Measurements from ENCODE around the gene B3GAT3. TPM values are rescaled to one million over a fixed set of nuclear protein-coding genes. Genes with fewer than 3 reads are reported as not detected.

Gene B3GAT3
- total RNA-seq, 2 experiments from 2014 or later, result 72.5 to 77.8 TPM

- ChIA-PET POLR2A (interaction anchor here (0.6 to 3.0 kb wide), 13 partner anchors 13 to 307 kb away, joined by 3 to 33 read pairs (median 4); partner anchors contain the start of genes B3GAT3, C11orf98, CSKMT and EML3), CTCF (interaction anchor here (1.0 to 2.5 kb wide), 6 partner anchors 17 to 212 kb away, joined by 3 to 10 read pairs (median 4); partner anchors contain the start of genes ROM1 and TUT1)
Observed at GRCh38 chr11:62574363-62575071, 47.3 kb downstream of the B3GAT3 start.

- ChIA-PET CTCF (interaction anchor here (1.0 to 2.5 kb wide), 5 partner anchors 18 to 213 kb away, joined by 3 to 10 read pairs (median 5); partner anchors contain the start of genes ROM1 and TUT1), POLR2A (interaction anchor here (0.6 to 3.0 kb wide), 15 partner anchors 12 to 308 kb away, joined by 3 to 33 read pairs (median 4); partner anchors contain the start of genes B3GAT3, C11orf98, CSKMT and EML3)
Observed at GRCh38 chr11:62573592-62574362, 48.0 kb downstream of the B3GAT3 start, which contains the start of gene EEF1G. EEF1G (minus strand) TSS chr11:62573891; CDS start chr11:62573842, 49 bp downstream.

- ChIA-PET POLR2A (interaction anchor here (0.6 to 3.0 kb wide), 13 partner anchors 12 to 268 kb away, joined by 3 to 33 read pairs (median 5); partner anchors contain the start of genes B3GAT3, C11orf98, CSKMT and HNRNPUL2), CTCF (interaction anchor here (0.9 to 2.5 kb wide), 6 partner anchors 9 to 213 kb away, joined by 3 to 8 read pairs (median 5); no protein-coding TSS in a partner anchor)
Observed at GRCh38 chr11:62573006-62573591, 48.7 kb downstream of the B3GAT3 start.

GRCh38 chr11:62572431-62572830 lies 49.4 kb downstream of the B3GAT3 start:
- ChIA-PET POLR2A (interaction anchor here (0.5 to 3.0 kb wide), 5 partner anchors 12 to 29 kb away, joined by 3 to 33 read pairs (median 3); partner anchors contain the start of genes MTA2 and TUT1), CTCF (interaction anchor here (0.5 to 2.5 kb wide), 5 partner anchors 8 to 148 kb away, joined by 3 to 8 read pairs (median 5); no protein-coding TSS in a partner anchor)

- POLR2A ChIA-PET, result interaction anchor here (0.6 kb wide), 1 partner anchor 286 kb away, joined by 6 read pairs; no protein-coding TSS in a partner anchor
- CTCF ChIA-PET, result interaction anchor here (2.6 kb wide), 1 partner anchor 12 kb away, joined by 16 read pairs; no protein-coding TSS in a partner anchor
Observed at GRCh38 chr11:62571493-62571892, 50.3 kb downstream of the B3GAT3 start.

GRCh38 chr11:62570903-62571302 lies 50.9 kb downstream of the B3GAT3 start:
- ChIA-PET POLR2A (interaction anchor here (0.6 kb wide), 3 partner anchors 20 to 287 kb away, joined by 3 to 9 read pairs (median 6); partner anchors contain the start of gene TUT1), CTCF (interaction anchor here (2.2 to 2.6 kb wide), 3 partner anchors 11 to 146 kb away, joined by 7 to 16 read pairs (median 9); no protein-coding TSS in a partner anchor)

GRCh38 chr11:62569611-62570010 lies 52.2 kb downstream of the B3GAT3 start:
- CTCF ChIA-PET, result interaction anchor here (2.2 to 2.6 kb wide), 3 partner anchors 10 to 145 kb away, joined by 7 to 16 read pairs (median 9); no protein-coding TSS in a partner anchor
- POLR2A ChIA-PET, result interaction anchor here (1.3 kb wide), 1 partner anchor 8 kb away, joined by 5 read pairs; no protein-coding TSS in a partner anchor

GRCh38 chr11:62567018-62567633 lies 54.7 kb downstream of the B3GAT3 start:
- CTCF ChIA-PET, result interaction anchor here (1.1 to 2.1 kb wide), 3 partner anchors 9 to 25 kb away, joined by 3 to 14 read pairs (median 4); no protein-coding TSS in a partner anchor
- POLR2A ChIA-PET, result interaction anchor here (0.6 to 2.0 kb wide), 2 partner anchors 10 to 154 kb away, joined by 4 to 7 read pairs; no protein-coding TSS in a partner anchor

- POLR2A ChIA-PET, result interaction anchor here (2.0 kb wide), 1 partner anchor 9 kb away, joined by 7 read pairs; no protein-coding TSS in a partner anchor
- CTCF ChIA-PET, result interaction anchor here (0.6 to 2.1 kb wide), 2 partner anchors 22 to 97 kb away, joined by 3 to 14 read pairs; no protein-coding TSS in a partner anchor
Observed at GRCh38 chr11:62566247-62566646, 55.5 kb downstream of the B3GAT3 start.

Other genes starting within 250 kb of the B3GAT3 start
- gene SCGB1A1, start 203.0 kb downstream of the B3GAT3 start, total RNA-seq, result not detected
- 10 to 100 TPM; 70.7 to 75.1 TPM for gene AHNAK, start 75.2 kb downstream of the B3GAT3 start, total RNA-seq
- 1,000 to 10,000 TPM; 1,860 to 1,862 TPM for gene EEF1G, start 48.1 kb downstream of the B3GAT3 start, total RNA-seq
- gene TUT1, start 30.5 kb downstream of the B3GAT3 start, total RNA-seq, result 10 to 100 TPM; 30.9 to 33.0 TPM
- 100 to 1,000 TPM; 214 to 216 TPM for gene MTA2, start 20.1 kb downstream of the B3GAT3 start, total RNA-seq
- 100 to 1,000 TPM; 126 to 131 TPM for gene EML3, start 9.2 kb downstream of the B3GAT3 start, total RNA-seq
- 1 to 10 TPM; 3.0 to 3.2 TPM for gene ROM1, start 8.7 kb downstream of the B3GAT3 start, total RNA-seq
- 100 to 1,000 TPM; 214 to 215 TPM for gene GANAB, start 24.6 kb upstream of the B3GAT3 start, total RNA-seq
- gene INTS5, start 31.3 kb upstream of the B3GAT3 start, total RNA-seq, result 10 to 100 TPM; 43.9 to 44.5 TPM
- 100 to 1,000 TPM; 160 to 172 TPM for gene C11orf98, start 43.2 kb upstream of the B3GAT3 start, total RNA-seq
- gene CSKMT, start 43.3 kb upstream of the B3GAT3 start, total RNA-seq, result 10 to 100 TPM; 46.9 to 51.0 TPM
- 1 to 10 TPM; 5.3 to 6.0 TPM for gene UQCC3, start 49.7 kb upstream of the B3GAT3 start, total RNA-seq
- gene LBHD1, start 50.3 kb upstream of the B3GAT3 start, total RNA-seq, result 10 to 100 TPM; 21.3 to 24.6 TPM
- gene UBXN1, start 57.1 kb upstream of the B3GAT3 start, total RNA-seq, result 100 to 1,000 TPM; 129 TPM
- gene LRRN4CL, start 67.5 kb upstream of the B3GAT3 start, total RNA-seq, result under 1 TPM; 0.10 to 0.13 TPM
- 10 to 100 TPM; 32.9 to 39.1 TPM for gene BSCL2, start 85.4 kb upstream of the B3GAT3 start, total RNA-seq
- gene GNG3, start 85.7 kb upstream of the B3GAT3 start, total RNA-seq, result not detected
- 10 to 100 TPM; 56.2 to 61.9 TPM for gene HNRNPUL2, start 105.5 kb upstream of the B3GAT3 start, total RNA-seq
- 10 to 100 TPM; 31.6 to 33.2 TPM for gene TTC9C, start 106.5 kb upstream of the B3GAT3 start, total RNA-seq
- 1 to 10 TPM; 9.3 to 9.8 TPM for gene ZBTB3, start 132.2 kb upstream of the B3GAT3 start, total RNA-seq
- gene POLR2G, start 139.6 kb upstream of the B3GAT3 start, total RNA-seq, result 100 to 1,000 TPM; 137 to 146 TPM
- gene TAF6L, start 149.4 kb upstream of the B3GAT3 start, total RNA-seq, result 10 to 100 TPM; 17.5 to 18.6 TPM
- 10 to 100 TPM; 36.1 to 42.7 TPM for gene TMEM179B, start 165.4 kb upstream of the B3GAT3 start, total RNA-seq
- gene TMEM223, start 170.0 kb upstream of the B3GAT3 start, total RNA-seq, result 10 to 100 TPM; 12.4 to 13.1 TPM
- 10 to 100 TPM; 93.1 to 95.4 TPM for gene NXF1, start 183.5 kb upstream of the B3GAT3 start, total RNA-seq
- 10 to 100 TPM; 24.9 to 27.0 TPM for gene STX5, start 210.1 kb upstream of the B3GAT3 start, total RNA-seq
- 1 to 10 TPM in 1 of 2 experiments, not detected in 1; 1.4 TPM for gene TEX54, start 210.9 kb upstream of the B3GAT3 start, total RNA-seq
- 100 to 1,000 TPM; 122 to 124 TPM for gene WDR74, start 217.6 kb upstream of the B3GAT3 start, total RNA-seq